ENCODE measurements around the gene HHATL.

The HHATL gene

GRCh38 chr3:42717306-42717705 lies 14.7 kb upstream of the HHATL start:
- TF ChIP-seq SPI1 (IDR thresholded peaks at IDR 0.05; ENCODE audit: low read depth, low read length): no peak
- no peak for TF ChIP-seq TAF1 (IDR thresholded peaks at IDR 0.05; ENCODE audit: low read depth, low read length)
- no peak for TF ChIP-seq POLR2AphosphoS5 (IDR thresholded peaks at IDR 0.05; ENCODE audit: low read depth, low read length)
- no peak for TF ChIP-seq POU2F2 (IDR thresholded peaks at IDR 0.05; ENCODE audit: low read depth, low read length)
- TF ChIP-seq POLR2A (IDR thresholded peaks at IDR 0.05; ENCODE audit: low read depth, low read length): no peak
- no peak for TF ChIP-seq PAX5 (IDR thresholded peaks at IDR 0.05; ENCODE audit: insufficient read depth, low read length, severe bottlenecking)
- no peak for DNase-seq (ENCODE audit: insufficient read length, low spot score)
- FAIRE-seq: no peak

GRCh38 chr3:42714171-42714852 lies 11.7 kb upstream of the HHATL start:
- DNase-seq (ENCODE audit: insufficient read length, low spot score): no peak
- no peak for FAIRE-seq
- TF ChIP-seq POU2F2 (IDR thresholded peaks at IDR 0.05; ENCODE audit: low read depth, low read length) (no peak), TAF1 (IDR thresholded peaks at IDR 0.05; ENCODE audit: low read depth, low read length) (no peak), POLR2AphosphoS5 (IDR thresholded peaks at IDR 0.05; ENCODE audit: low read depth, low read length) (no peak), SPI1 (IDR thresholded peaks at IDR 0.05; ENCODE audit: low read depth, low read length) (no peak), POLR2A (IDR thresholded peaks at IDR 0.05; ENCODE audit: low read depth, low read length) (no peak)

- FAIRE-seq (no peak), DNase-seq (ENCODE audit: insufficient read length, low spot score) (no peak)
- TF ChIP-seq POU2F2 (IDR thresholded peaks at IDR 0.05; ENCODE audit: low read depth, low read length) (no peak), SPI1 (IDR thresholded peaks at IDR 0.05; ENCODE audit: low read depth, low read length) (no peak), POLR2AphosphoS5 (IDR thresholded peaks at IDR 0.05; ENCODE audit: low read depth, low read length) (no peak), TAF1 (IDR thresholded peaks at IDR 0.05; ENCODE audit: low read depth, low read length) (no peak), PAX5 (IDR thresholded peaks at IDR 0.05; ENCODE audit: insufficient read depth, low read length, severe bottlenecking) (no peak), POLR2A (IDR thresholded peaks at IDR 0.05; ENCODE audit: low read depth, low read length) (no peak)
Measured at GRCh38 chr3:42713747-42714146, 11.1 kb upstream of the HHATL start.

- TF ChIP-seq SPI1 (IDR thresholded peaks at IDR 0.05; ENCODE audit: low read depth, low read length) (no peak), PAX5 (IDR thresholded peaks at IDR 0.05; ENCODE audit: insufficient read depth, low read length, severe bottlenecking) (no peak), POU2F2 (IDR thresholded peaks at IDR 0.05; ENCODE audit: low read depth, low read length) (no peak), POLR2AphosphoS5 (IDR thresholded peaks at IDR 0.05; ENCODE audit: low read depth, low read length) (no peak), TAF1 (IDR thresholded peaks at IDR 0.05; ENCODE audit: low read depth, low read length) (no peak), POLR2A (IDR thresholded peaks at IDR 0.05; ENCODE audit: low read depth, low read length) (no peak)
- no peak for FAIRE-seq
- no peak for DNase-seq (ENCODE audit: insufficient read length, low spot score)
Measured at GRCh38 chr3:42712688-42713372, 10.2 kb upstream of the HHATL start.

- DNase-seq (ENCODE audit: insufficient read length, low spot score) (no peak), FAIRE-seq (no peak)
- no peak for TF ChIP-seq POU2F2 (IDR thresholded peaks at IDR 0.05; ENCODE audit: low read depth, low read length)
- no peak for TF ChIP-seq PAX5 (IDR thresholded peaks at IDR 0.05; ENCODE audit: insufficient read depth, low read length, severe bottlenecking)
- no peak for TF ChIP-seq POLR2A (IDR thresholded peaks at IDR 0.05; ENCODE audit: low read depth, low read length)
- TF ChIP-seq TAF1 (IDR thresholded peaks at IDR 0.05; ENCODE audit: low read depth, low read length): no peak
Measured at GRCh38 chr3:42712344-42712648, 9.7 kb upstream of the HHATL start.

- no peak for DNase-seq (ENCODE audit: insufficient read length, low spot score)
- TF ChIP-seq SPI1 (IDR thresholded peaks at IDR 0.05; ENCODE audit: low read depth, low read length): no peak
- TF ChIP-seq TAF1 (IDR thresholded peaks at IDR 0.05; ENCODE audit: low read depth, low read length): no peak
- no peak for TF ChIP-seq POLR2AphosphoS5 (IDR thresholded peaks at IDR 0.05; ENCODE audit: low read depth, low read length)
- TF ChIP-seq PAX5 (IDR thresholded peaks at IDR 0.05; ENCODE audit: insufficient read depth, low read length, severe bottlenecking): no peak
- TF ChIP-seq POLR2A (IDR thresholded peaks at IDR 0.05; ENCODE audit: low read depth, low read length): no peak
- TF ChIP-seq POU2F2 (IDR thresholded peaks at IDR 0.05; ENCODE audit: low read depth, low read length): no peak
- no peak for FAIRE-seq
Measured at GRCh38 chr3:42711491-42712343, 9.1 kb upstream of the HHATL start.

GRCh38 chr3:42710323-42711021 lies 7.9 kb upstream of the HHATL start:
- TF ChIP-seq PAX5 (IDR thresholded peaks at IDR 0.05; ENCODE audit: insufficient read depth, low read length, severe bottlenecking) (no peak), TAF1 (IDR thresholded peaks at IDR 0.05; ENCODE audit: low read depth, low read length) (no peak), POLR2A (IDR thresholded peaks at IDR 0.05; ENCODE audit: low read depth, low read length) (no peak), POU2F2 (IDR thresholded peaks at IDR 0.05; ENCODE audit: low read depth, low read length) (no peak), POLR2AphosphoS5 (IDR thresholded peaks at IDR 0.05; ENCODE audit: low read depth, low read length) (no peak), SPI1 (IDR thresholded peaks at IDR 0.05; ENCODE audit: low read depth, low read length) (no peak)
- no peak for DNase-seq (ENCODE audit: insufficient read length, low spot score)
- FAIRE-seq: no peak

- no peak for DNase-seq (ENCODE audit: insufficient read length, low spot score)
- no peak for FAIRE-seq
- TF ChIP-seq TAF1 (IDR thresholded peaks at IDR 0.05; ENCODE audit: low read depth, low read length) (no peak), PAX5 (IDR thresholded peaks at IDR 0.05; ENCODE audit: insufficient read depth, low read length, severe bottlenecking) (no peak), POLR2A (IDR thresholded peaks at IDR 0.05; ENCODE audit: low read depth, low read length) (no peak), POU2F2 (IDR thresholded peaks at IDR 0.05; ENCODE audit: low read depth, low read length) (no peak), SPI1 (IDR thresholded peaks at IDR 0.05; ENCODE audit: low read depth, low read length) (no peak), POLR2AphosphoS5 (IDR thresholded peaks at IDR 0.05; ENCODE audit: low read depth, low read length) (no peak)
Measured at GRCh38 chr3:42709621-42710020, 7.0 kb upstream of the HHATL start.
